BE2C (cell line): ENCODE data around the gene TCF7L2.

Source experiments
- DNase-seq: peaks from one replicate; pipeline ENCODE4 v3.0.0-alpha.2; 2020
- H3K27me3 ChIP-seq: fragments of 250-450 bp; sonication (Bioruptor Pico); 2 replicates; pipeline ENCODE4 v1.5.1; 2020; ENCODE audit warnings: mild to moderate bottlenecking
- H3K36me3 ChIP-seq: fragments of 250-450 bp; sonication (Bioruptor Pico); 2 replicates; pipeline ENCODE4 v1.5.1; 2020; ENCODE audit warnings: mild to moderate bottlenecking
- H3K4me1 ChIP-seq: fragments of 250-450 bp; sonication (Bioruptor Pico); 2 replicates; pipeline ENCODE4 v1.5.1; 2020
- H3K4me3 ChIP-seq: 2 replicates; pipeline ENCODE4 v1.5.1; 2011; ENCODE audit warnings: low read depth, low read length
- H3K9me3 ChIP-seq: fragments of 250-450 bp; sonication (Bioruptor Pico); 2 replicates; pipeline ENCODE4 v1.5.1; 2020
- TF ChIP-seq, protein P1 (sequence below): IDR thresholded peaks from 2 replicates; pipeline ENCODE4 v1.5.1; 2012; ENCODE audit warnings: mild to moderate bottlenecking, low read depth, low read length

TCF7L2 gene

DNA sequence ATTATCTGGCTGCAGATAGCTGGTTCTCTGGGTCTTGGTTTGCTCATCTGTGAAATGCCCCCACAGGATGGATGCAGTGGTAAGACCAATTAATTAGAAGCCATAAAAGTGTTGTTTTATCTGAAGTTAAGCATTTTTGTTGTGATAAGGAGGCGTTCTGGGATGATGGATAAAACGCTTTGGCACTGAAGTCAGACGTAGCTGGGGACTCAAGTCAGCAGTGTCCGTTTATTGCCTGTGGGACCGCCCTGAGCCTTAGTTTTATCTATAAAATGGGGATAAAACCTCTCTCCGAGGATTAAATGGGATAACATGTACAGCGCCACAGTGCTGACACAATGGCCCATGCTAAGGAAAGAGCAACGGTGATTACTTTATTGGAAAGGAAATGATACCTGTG lies 34.7 kb downstream of the TCF7L2 start:
- Histone ChIP-seq H3K27me3 (no peaks in the 10 kb centered on the region), H3K9me3 (no peaks in the 10 kb centered on the region), H3K4me1 (peaks cover 39% of the 10 kb centered on the region), H3K36me3 (no peaks in the 10 kb centered on the region; the same call in 1 of the 2 replicates), H3K4me3 (no peak overlapping the region)
- TF ChIP-seq, protein P1, sequence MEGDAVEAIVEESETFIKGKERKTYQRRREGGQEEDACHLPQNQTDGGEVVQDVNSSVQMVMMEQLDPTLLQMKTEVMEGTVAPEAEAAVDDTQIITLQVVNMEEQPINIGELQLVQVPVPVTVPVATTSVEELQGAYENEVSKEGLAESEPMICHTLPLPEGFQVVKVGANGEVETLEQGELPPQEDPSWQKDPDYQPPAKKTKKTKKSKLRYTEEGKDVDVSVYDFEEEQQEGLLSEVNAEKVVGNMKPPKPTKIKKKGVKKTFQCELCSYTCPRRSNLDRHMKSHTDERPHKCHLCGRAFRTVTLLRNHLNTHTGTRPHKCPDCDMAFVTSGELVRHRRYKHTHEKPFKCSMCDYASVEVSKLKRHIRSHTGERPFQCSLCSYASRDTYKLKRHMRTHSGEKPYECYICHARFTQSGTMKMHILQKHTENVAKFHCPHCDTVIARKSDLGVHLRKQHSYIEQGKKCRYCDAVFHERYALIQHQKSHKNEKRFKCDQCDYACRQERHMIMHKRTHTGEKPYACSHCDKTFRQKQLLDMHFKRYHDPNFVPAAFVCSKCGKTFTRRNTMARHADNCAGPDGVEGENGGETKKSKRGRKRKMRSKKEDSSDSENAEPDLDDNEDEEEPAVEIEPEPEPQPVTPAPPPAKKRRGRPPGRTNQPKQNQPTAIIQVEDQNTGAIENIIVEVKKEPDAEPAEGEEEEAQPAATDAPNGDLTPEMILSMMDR, result no peak
- DNase-seq, result no peak

DNA sequence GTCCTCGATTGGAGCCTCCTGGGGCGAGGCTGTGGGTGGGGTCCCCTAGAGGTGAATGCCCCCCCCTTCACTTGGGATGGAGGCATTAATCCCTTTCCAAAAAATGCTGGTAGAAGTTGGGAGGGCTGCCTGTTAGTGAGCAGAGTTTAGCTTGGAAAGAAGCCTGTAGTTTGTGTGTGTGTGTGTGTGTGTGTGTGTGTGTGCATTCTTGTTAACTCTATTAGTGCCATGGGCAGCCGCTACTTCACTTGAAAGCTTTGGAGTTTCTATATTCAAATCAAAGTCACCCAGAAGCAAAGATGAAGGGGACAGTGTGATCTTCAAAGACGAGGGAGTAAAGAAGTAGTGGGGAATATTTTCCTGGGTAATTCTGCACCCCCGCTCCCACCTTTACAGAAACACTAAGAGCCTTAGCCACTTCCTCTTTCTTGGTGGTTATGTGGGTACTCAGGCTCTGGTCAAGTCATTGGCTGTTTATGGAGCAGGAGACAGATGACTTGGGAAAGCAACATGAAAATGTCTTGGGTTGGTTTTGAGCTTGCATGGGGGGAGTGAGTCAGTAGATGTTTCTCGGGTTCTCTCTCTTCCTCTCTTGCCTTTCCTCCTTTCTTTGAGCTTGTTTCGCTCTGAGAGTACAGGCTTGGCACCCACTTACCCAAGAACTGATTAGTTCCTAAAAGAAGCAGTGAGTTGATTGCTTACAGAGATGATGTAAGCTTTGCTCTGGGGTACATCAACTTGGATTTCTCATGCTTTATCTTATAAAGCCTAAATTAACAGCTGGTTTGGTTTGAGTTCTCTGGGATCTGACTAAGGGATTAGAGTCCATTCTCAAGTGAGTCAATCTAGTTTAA lies 35.9 kb downstream of the TCF7L2 start:
- Histone ChIP-seq H3K36me3 (no peaks in the 10 kb centered on the region; the same call in 1 of the 2 replicates), H3K4me1 (peaks cover 31% of the 10 kb centered on the region), H3K9me3 (no peaks in the 10 kb centered on the region), H3K27me3 (no peaks in the 10 kb centered on the region), H3K4me3 (no peak overlapping the region)
- no peak for DNase-seq
- TF ChIP-seq, protein P1, result no peak

DNA sequence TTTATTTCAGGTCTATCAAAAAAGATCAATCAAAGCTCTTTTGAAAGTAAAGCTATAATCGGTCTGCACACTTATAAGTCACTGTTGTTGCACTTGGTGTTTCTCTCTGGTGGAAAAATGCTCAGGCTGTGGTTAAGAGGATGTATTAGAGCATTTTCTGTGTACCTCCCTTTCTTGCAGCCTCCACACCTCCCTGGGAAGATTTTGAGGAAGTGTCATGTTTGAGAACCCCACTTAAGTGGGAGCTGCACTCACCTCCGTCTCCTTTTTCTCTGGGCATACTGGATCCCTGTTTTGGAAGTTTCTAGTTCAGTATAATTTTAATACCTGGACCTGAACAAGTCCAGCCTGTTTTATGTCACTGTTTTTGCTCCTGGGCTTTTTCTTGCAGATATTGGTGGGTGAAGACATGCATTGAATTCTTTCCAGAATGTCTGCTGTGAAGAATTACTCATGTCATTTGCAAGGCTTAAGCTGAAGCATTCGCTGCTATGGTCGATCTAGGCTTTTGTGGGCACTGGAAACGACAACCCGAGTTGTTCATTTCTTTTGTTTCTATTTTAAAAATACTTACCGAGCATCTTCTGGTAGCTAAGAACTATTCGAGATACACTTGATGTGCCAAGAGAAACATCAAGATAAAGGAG lies 36.6 kb downstream of the TCF7L2 start:
- TF ChIP-seq, protein P1, result no peak
- Histone ChIP-seq H3K36me3 (no peaks in the 10 kb centered on the region; the same call in 1 of the 2 replicates), H3K4me3 (no peak overlapping the region), H3K27me3 (no peaks in the 10 kb centered on the region), H3K9me3 (no peaks in the 10 kb centered on the region), H3K4me1 (peaks cover 30% of the 10 kb centered on the region)
- no peak for DNase-seq

DNA sequence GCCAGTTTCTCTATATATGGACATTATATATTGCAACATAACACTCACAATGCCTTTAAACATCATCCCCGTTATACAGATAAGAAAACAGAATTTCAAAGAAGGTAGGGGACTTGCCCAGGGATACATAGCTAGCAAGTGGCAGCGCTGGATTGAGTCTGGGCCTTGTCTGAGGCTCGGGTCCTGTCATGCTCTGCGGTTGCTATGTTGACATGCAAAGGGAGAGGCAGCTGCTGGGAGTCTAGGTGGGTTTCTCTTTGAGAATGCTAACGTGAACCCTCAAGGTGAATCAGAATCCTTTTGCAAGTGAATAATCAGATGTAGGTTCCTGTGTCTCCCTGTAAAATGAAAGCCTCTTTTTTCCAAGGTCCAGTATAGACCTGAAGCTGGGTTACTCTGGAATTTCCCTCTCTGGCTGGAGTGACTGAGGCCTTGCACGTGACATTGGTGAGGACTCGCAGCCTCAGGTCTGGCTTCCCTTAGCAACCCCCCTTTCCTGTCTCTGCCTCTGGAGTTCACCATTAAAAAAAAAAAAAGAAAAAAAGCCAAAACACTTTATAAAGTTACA lies 38.9 kb downstream of the TCF7L2 start:
- peaks cover 19% of the 10 kb centered on the region for H3K4me1 ChIP-seq
- no peaks in the 10 kb centered on the region; the same call in 1 of the 2 replicates for H3K36me3 ChIP-seq
- H3K4me3 ChIP-seq, result no peak overlapping the region
- H3K9me3 ChIP-seq, result no peaks in the 10 kb centered on the region
- TF ChIP-seq, protein P1, result no peak
- DNase-seq, result no peak
- no peaks in the 10 kb centered on the region for H3K27me3 ChIP-seq

DNA sequence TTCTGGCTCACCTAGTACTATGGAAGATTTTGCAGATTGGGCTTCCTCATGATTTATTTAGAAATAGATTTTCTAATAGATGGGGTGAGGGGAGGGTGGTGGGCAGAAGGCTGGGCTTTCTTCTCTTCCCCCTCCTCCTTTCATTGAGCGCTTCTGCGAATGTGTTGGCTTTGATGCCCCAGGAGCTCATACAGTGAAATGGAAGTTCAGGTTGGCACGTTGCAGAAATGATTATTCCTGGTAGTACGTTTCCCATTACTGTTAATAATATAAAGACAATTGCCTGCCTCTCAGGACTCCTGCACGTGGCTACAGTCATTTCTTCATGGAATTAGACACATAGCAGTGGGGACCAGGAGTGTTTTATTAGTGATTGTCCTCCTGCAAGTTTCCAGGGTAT lies 39.8 kb downstream of the TCF7L2 start:
- Histone ChIP-seq H3K9me3 (no peaks in the 10 kb centered on the region), H3K27me3 (no peaks in the 10 kb centered on the region), H3K4me1 (peaks cover 13% of the 10 kb centered on the region), H3K36me3 (no peaks in the 10 kb centered on the region; the same call in 1 of the 2 replicates), H3K4me3 (no peak overlapping the region)
- TF ChIP-seq, protein P1, result no peak
- no peak for DNase-seq
